H1 (cell line): ENCODE results near the gene CAMK2N2. TPM values are rescaled to one million over a fixed set of nuclear protein-coding genes. Genes with fewer than 3 reads are reported as not detected.

ENCODE experiments used
- CTCF ChIA-PET: fragments of 300-600 bp; sonication (Branson Sonifier 250); formaldehyde crosslinking; loops from one replicate; lab custom pipeline; 2021; ENCODE audit not compliant: partially characterized antibody; lab: Charles Lee
- POLR2A ChIA-PET: fragments of 300-600 bp; sonication (Branson Sonifier 250); formaldehyde crosslinking; loops from one replicate; lab custom pipeline; 2021; ENCODE audit warnings: inconsistent platforms; ENCODE audit not compliant: partially characterized antibody; lab: Charles Lee
- DNase-seq, 2 experiments: peaks; one replicate each; pipeline versions ENCODE4 v3.0.0 to v3.0.0-alpha.2; 2010 to 2022; ENCODE audit warnings: low spot score in 2 of 2, low read depth in 1 of 2, mixed read lengths in 1 of 2
- FAIRE-seq: peaks from 2 replicates; lab custom pipeline; 2011; peaks lifted over from hg19 to GRCh38; lab: Jason Lieb, UNC
- H2AFZ ChIP-seq: 2 replicates; pipeline ENCODE4 v1.8.1; 2012; ENCODE audit warnings: low read length, inconsistent platforms
- H2AK5ac ChIP-seq: 2 replicates; pipeline ENCODE4 v1.6.1; 2013; ENCODE audit warnings: low read depth, low read length
- H2BK120ac ChIP-seq: replicated peaks from 2 replicates; pipeline ENCODE3; 2013; ENCODE audit warnings: low read depth, low read length, inconsistent platforms
- H2BK12ac ChIP-seq: 2 replicates; pipeline ENCODE4 v1.6.1; 2013; ENCODE audit warnings: low read depth, low read length
- H2BK15ac ChIP-seq: 2 replicates; pipeline ENCODE4 v1.6.1; 2013; ENCODE audit warnings: low read length
- H2BK20ac ChIP-seq: 2 replicates; pipeline ENCODE4 v1.6.1; 2013; ENCODE audit warnings: low read length
- H2BK5ac ChIP-seq: 2 replicates; pipeline ENCODE4 v1.6.1; 2013; ENCODE audit warnings: low read depth, low read length
- H3K14ac ChIP-seq: 2 replicates; pipeline ENCODE4 v1.6.1; 2013; ENCODE audit warnings: inconsistent platforms; ENCODE audit not compliant: insufficient read length
- H3K18ac ChIP-seq: 2 replicates; pipeline ENCODE4 v1.6.1; 2013; ENCODE audit warnings: low read length; ENCODE audit errors: extremely low read depth
- H3K23ac ChIP-seq: 2 replicates; pipeline ENCODE4 v1.6.1; 2013; ENCODE audit warnings: inconsistent platforms; ENCODE audit not compliant: insufficient read length
- H3K23me2 ChIP-seq: 2 replicates; pipeline ENCODE4 v1.6.1; 2013; ENCODE audit warnings: low read depth, low read length
- H3K27ac ChIP-seq: 2 replicates; pipeline ENCODE4 v1.6.1; 2011; ENCODE audit warnings: low read depth, low read length, inconsistent platforms
- H3K27me3 ChIP-seq, 4 experiments: replicated peaks in 1 of 4; 1 replicate in 1 of 4; 2 replicates in 3 of 4; pipeline versions ENCODE4 v1.6.1 to v1.8.1; 2011 to 2013; ENCODE audit warnings: low read length in 3 of 4, mild to moderate bottlenecking in 3 of 4, inconsistent platforms in 2 of 4, mixed read lengths in 2 of 4, moderate library complexity in 1 of 4; ENCODE audit not compliant: control insufficient read depth in 3 of 4, insufficient read depth in 3 of 4; ENCODE audit errors: extremely low read depth in 1 of 4
- H3K36me3 ChIP-seq, 4 experiments: 2 replicates each; pipeline versions ENCODE4 v1.6.1 to v1.8.1; 2011 to 2013; ENCODE audit warnings: mild to moderate bottlenecking in 4 of 4, low read length in 3 of 4, moderate library complexity in 2 of 4, control low read depth in 1 of 4, inconsistent platforms in 1 of 4; ENCODE audit not compliant: insufficient read depth in 4 of 4, control insufficient read depth in 2 of 4
- H3K4ac ChIP-seq: replicated peaks from 2 replicates; pipeline ENCODE3; 2013; ENCODE audit warnings: low read length, low read depth, mixed read lengths, inconsistent platforms; ENCODE audit not compliant: insufficient read length
- H3K4me1 ChIP-seq, 4 experiments: replicated peaks in 1 of 4; 1 replicate in 1 of 4; 2 replicates in 3 of 4; pipeline versions ENCODE4 v1.6.1 to v1.8.1; 2011 to 2013; ENCODE audit warnings: low read length in 3 of 4, inconsistent platforms in 2 of 4, mixed read lengths in 1 of 4; ENCODE audit not compliant: insufficient read depth in 4 of 4, control insufficient read depth in 3 of 4
- H3K4me2 ChIP-seq, 2 experiments: 2 replicates each; pipeline versions ENCODE4 v1.6.1 to v1.8.1; 2011 to 2013; ENCODE audit warnings: low read depth in 2 of 2, low read length in 2 of 2, control low read depth in 1 of 2, inconsistent platforms in 1 of 2, mild to moderate bottlenecking in 1 of 2; ENCODE audit not compliant: insufficient read depth in 1 of 2
- H3K4me3 ChIP-seq, 4 experiments: fragments of 200-600, 300-600 bp in 1 of 4; sonication (generic), shearing (Covaris generic), sonication (Bioruptor Twin) in 1 of 4; 2 replicates each; pipeline versions ENCODE4 v1.5.1 to v1.8.1; 2011 to 2016; ENCODE audit warnings: low read length in 4 of 4, low read depth in 3 of 4, control low read depth in 2 of 4, inconsistent platforms in 2 of 4, mild to moderate bottlenecking in 2 of 4, mixed read lengths in 1 of 4, moderate library complexity in 1 of 4; ENCODE audit not compliant: insufficient read depth in 2 of 4; ENCODE audit errors: extremely low read depth in 1 of 4
- H3K56ac ChIP-seq: replicated peaks from 2 replicates; pipeline ENCODE3; 2013; ENCODE audit warnings: low read depth, mild to moderate bottlenecking, mixed read lengths, low read length, inconsistent platforms; ENCODE audit not compliant: insufficient read length
- H3K79me1 ChIP-seq: 2 replicates; pipeline ENCODE4 v1.6.1; 2013; ENCODE audit warnings: low read depth, low read length, control low read depth
- H3K79me2 ChIP-seq, 2 experiments: 2 replicates each; pipeline versions ENCODE4 v1.6.1 to v1.8.1; 2012 to 2013; ENCODE audit warnings: low read length in 2 of 2, mild to moderate bottlenecking in 2 of 2, inconsistent platforms in 1 of 2; ENCODE audit not compliant: insufficient read depth in 2 of 2, control insufficient read depth in 1 of 2
- H3K9ac ChIP-seq, 4 experiments: replicated peaks in 1 of 4; 1 replicate in 1 of 4; 2 replicates in 3 of 4; pipeline versions ENCODE4 v1.6.1 to v1.8.1; 2011 to 2013; ENCODE audit warnings: low read depth in 3 of 4, low read length in 3 of 4, control low read depth in 2 of 4, mild to moderate bottlenecking in 2 of 4, moderate library complexity in 2 of 4, inconsistent platforms in 1 of 4; ENCODE audit errors: extremely low read depth in 1 of 4
- H3K9me3 ChIP-seq, 2 experiments: 2 replicates each; pipeline versions ENCODE4 v1.6.1 to v1.8.1; 2012 to 2013; ENCODE audit warnings: mild to moderate bottlenecking in 2 of 2, moderate library complexity in 2 of 2, control low read depth in 1 of 2, inconsistent platforms in 1 of 2, low read depth in 1 of 2, low read length in 1 of 2, mixed read lengths in 1 of 2; ENCODE audit not compliant: insufficient read depth in 2 of 2
- H4K20me1 ChIP-seq, 2 experiments: replicated peaks in 1 of 2; 2 replicates each; pipeline versions ENCODE3 to v1.8.1; 2011 to 2013; ENCODE audit warnings: inconsistent platforms in 2 of 2, low read length in 2 of 2, mild to moderate bottlenecking in 1 of 2; ENCODE audit not compliant: insufficient read depth in 2 of 2, control insufficient read depth in 1 of 2
- H4K5ac ChIP-seq: 2 replicates; pipeline ENCODE4 v1.6.1; 2013; ENCODE audit warnings: low read length, low read depth, mixed read lengths, inconsistent platforms; ENCODE audit not compliant: insufficient read length
- H4K8ac ChIP-seq: 2 replicates; pipeline ENCODE4 v1.8.0; 2013; ENCODE audit warnings: mild to moderate bottlenecking, moderate library complexity, low read length, inconsistent platforms; ENCODE audit not compliant: insufficient read depth; ENCODE audit errors: extremely low read depth
- H4K91ac ChIP-seq: replicated peaks from 2 replicates; pipeline ENCODE3; 2013; ENCODE audit warnings: low read length, mixed read lengths, inconsistent platforms; ENCODE audit not compliant: insufficient read length
- BCL11A ChIP-seq, 2 experiments: IDR thresholded peaks; one replicate each; pipeline ENCODE4 v1.6.1; 2011; ENCODE audit warnings: low read depth in 2 of 2, low read length in 2 of 2, mild to moderate bottlenecking in 2 of 2
- CEBPB ChIP-seq: IDR thresholded peaks from 2 replicates; pipeline ENCODE4 v1.6.1; 2012; ENCODE audit warnings: low read depth, low read length
- EP300 ChIP-seq, 2 experiments: IDR thresholded peaks; 1 replicate in 1 of 2; 2 replicates in 1 of 2; pipeline ENCODE4 v1.6.1; 2011 to 2012; ENCODE audit warnings: low read depth in 2 of 2, low read length in 2 of 2, mild to moderate bottlenecking in 2 of 2, borderline replicate concordance in 1 of 2, inconsistent platforms in 1 of 2, moderate library complexity in 1 of 2
- EZH2 ChIP-seq: fragments of 200-600 bp; sonication (generic); IDR thresholded peaks from 2 replicates; pipeline ENCODE4 v1.7.1; 2012; ENCODE audit warnings: low read depth, mild to moderate bottlenecking, moderate library complexity, low read length, inconsistent platforms; ENCODE audit not compliant: severe bottlenecking
- HDAC2 ChIP-seq, 2 experiments: fragments of 300-600 bp in 1 of 2; sonication (generic) in 1 of 2; IDR thresholded peaks; 2 replicates each; pipeline ENCODE4 v1.6.1; 2011 to 2012; ENCODE audit warnings: low read depth in 2 of 2, low read length in 2 of 2, mild to moderate bottlenecking in 2 of 2, moderate library complexity in 2 of 2, borderline replicate concordance in 1 of 2, inconsistent platforms in 1 of 2
- JUND ChIP-seq: IDR thresholded peaks from 2 replicates; pipeline ENCODE4 v1.6.1; 2011; ENCODE audit warnings: mild to moderate bottlenecking, improper control_type of control experiment, low read length
- MAFK ChIP-seq: IDR thresholded peaks from 2 replicates; pipeline ENCODE4 v1.6.1; 2012; ENCODE audit warnings: low read depth, mild to moderate bottlenecking, improper control_type of control experiment, low read length
- PHF8 ChIP-seq: fragments of 200-600 bp; sonication (generic); conservative IDR thresholded peaks from 2 replicates; pipeline ENCODE4 v1.7.1; 2012; ENCODE audit warnings: low read depth, mild to moderate bottlenecking, inconsistent platforms, low read length, moderate library complexity
- RFX5 ChIP-seq: IDR thresholded peaks from 2 replicates; pipeline ENCODE4 v1.6.1; 2011; ENCODE audit warnings: low read depth, low read length, improper control_type of control experiment, borderline replicate concordance
- TAF1 ChIP-seq: IDR thresholded peaks from 2 replicates; pipeline ENCODE4 v1.6.1; 2011; ENCODE audit warnings: mild to moderate bottlenecking, low read depth, low read length
- TAF7 ChIP-seq: optimal IDR thresholded peaks from 2 replicates; pipeline ENCODE3; 2011; ENCODE audit warnings: low read depth, mild to moderate bottlenecking, inconsistent platforms, low read length, moderate library complexity, borderline replicate concordance
- TBP ChIP-seq: IDR thresholded peaks from 2 replicates; pipeline ENCODE4 v1.6.1; 2011; ENCODE audit warnings: low read depth, low read length, improper control_type of control experiment
- WGBS, 2 experiments: shearing (Covaris generic) in 1 of 2; methylation state at CpG; one replicate each; pipeline versions ENCODE4 v1.1.6 to v1.1.7; 2013 to 2015; ENCODE audit warnings: low lambda C conversion rate in 2 of 2, mixed read lengths in 2 of 2, inconsistent platforms in 1 of 2, low coverage in 1 of 2, missing lambda C conversion rate in 1 of 2; ENCODE audit not compliant: insufficient replicate concordance in 2 of 2, insufficient coverage in 1 of 2, insufficient read length in 1 of 2; ENCODE audit errors: extremely low coverage in 1 of 2, missing lambda C conversion rate in 1 of 2; 5-methylcytosine and 5-hydroxymethylcytosine counted together
- polyA plus RNA-seq, 7 experiments: library from polyadenylated mRNA; depleted of rRNA in 3 of 7; stranded (reverse) in 5 of 7; unstranded in 2 of 7; fragments of >200 nt in 5 of 7; fragments of 200-250 nt in 2 of 7; gene quantifications; 1 replicate in 5 of 7; 2 replicates in 1 of 7; 4 replicates in 1 of 7; pipeline versions ENCODE4 v1.2.1 to v1.2.3, GENCODE V29; 2011 to 2013; ENCODE audit warnings: missing spikeins in 2 of 7, mixed read lengths in 2 of 7
- total RNA-seq: library from RNA; stranded (reverse); fragmentation: NEBNext Ultra II Directional; extraction: Animal tissue kit (Norgen Biotek cat#: 25700); gene quantifications from 2 replicates; pipeline ENCODE4 v1.2.1, GENCODE V29; 2021
- TF ChIP-seq, protein P1 (sequence below): IDR thresholded peaks from 2 replicates; pipeline ENCODE4 v1.6.1; 2012; ENCODE audit warnings: inconsistent platforms

The CAMK2N2 gene
- total and polyA plus RNA-seq, 2 of the 8 experiments (the other 6 are each of a cell fraction or from before 2014, with no cell fraction given) = 4.0 to 17.7 TPM

DNA sequence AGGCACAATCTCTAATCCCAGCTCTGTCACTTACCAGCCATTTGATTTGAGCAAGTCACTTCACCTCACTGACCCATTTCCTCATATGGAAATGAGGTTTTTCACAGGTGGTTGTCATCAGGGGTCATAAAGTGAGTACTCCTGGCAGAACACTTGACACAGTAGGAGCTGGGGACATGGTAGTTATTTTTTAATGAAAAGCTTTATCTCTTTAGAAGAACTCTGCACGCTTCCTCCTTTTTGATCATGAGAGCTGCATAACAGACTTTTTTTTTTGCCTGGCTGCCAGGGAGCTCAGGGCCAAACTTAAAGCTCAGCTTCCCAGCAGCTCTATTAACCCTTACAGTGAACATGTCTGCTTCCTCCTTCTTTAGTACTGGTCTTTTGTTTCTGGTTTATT is 23.5 kb downstream of the CAMK2N2 start:
- Histone ChIP-seq H4K8ac (no peak overlapping the region), H4K20me1 (peaks cover 12 to 18% of the 10 kb centered on the region in 2 experiments), H3K4ac (no peak overlapping the region), H3K18ac (no peak overlapping the region), H3K23ac (no peak overlapping the region), H3K79me2 (no peaks in the 10 kb centered on the region), H3K23me2 (no peaks in the 10 kb centered on the region; the same call in 1 of the 2 replicates), H4K5ac (no peak overlapping the region), H3K9me3 (no peaks in the 10 kb centered on the region), H4K91ac (no peak overlapping the region), H3K4me3 (no peak overlapping the region), H2AFZ (no peak overlapping the region), H2AK5ac (no peak overlapping the region), H3K27me3 (peaks cover 0 to 8% (median 3%) of the 10 kb centered on the region in 4 experiments; a peak in 4 of 7 replicates), H3K9ac (no peak overlapping the region), H2BK15ac (no peak overlapping the region), H2BK5ac (no peak overlapping the region), H3K14ac (no peak overlapping the region), H3K27ac (no peak overlapping the region), H3K79me1 (no peaks in the 10 kb centered on the region), H2BK120ac (no peak overlapping the region), H3K36me3 (peaks cover 2 to 7% (median 4%) of the 10 kb centered on the region in 4 experiments; a peak in 4 of 8 replicates), H3K4me2 (no peak overlapping the region), H3K4me1 (peaks cover 0 to 5% (median 1%) of the 10 kb centered on the region in 4 experiments; a peak in 4 of 7 replicates), H2BK20ac (no peak overlapping the region), H2BK12ac (no peak overlapping the region), H3K56ac (no peak overlapping the region)
- DNase-seq (no peak), FAIRE-seq (no peak)
- POLR2A ChIA-PET = interaction anchor here (1.0 to 1.2 kb wide), 2 partner anchors 22 to 52 kb away, joined by 3 to 7 read pairs; partner anchors contain the start of gene ABCF3
- WGBS, 2 experiments = 83% methylated on average over 1 of the region's 1 CpG; no CpG with 5 or more reads in 1 of the 2 experiments
- CTCF ChIA-PET = interaction anchor here (0.6 to 8.9 kb wide), 11 partner anchors 8 to 116 kb away, joined by 3 to 183 read pairs (median 4); partner anchors contain the start of genes CAMK2N2, EEF1AKMT4 and VWA5B2
- TF ChIP-seq RFX5 (no peak), TAF7 (no peak), HDAC2 (IDR thresholded peaks at IDR 0.05; ENCODE audit: borderline replicate concordance in 1 of 2, low read depth in 2 of 2, low read length in 2 of 2) (no peak), PHF8 (no peak), MAFK (no peak), JUND (no peak), EZH2 (no peak), CEBPB (no peak), TBP (no peak), EP300 (IDR thresholded peaks at IDR 0.05; ENCODE audit: borderline replicate concordance in 1 of 2, low read depth in 2 of 2, low read length in 2 of 2) (no peak), TAF1 (no peak), BCL11A (IDR thresholded peaks at IDR 0.05; ENCODE audit: low read depth in 2 of 2, low read length in 2 of 2) (no peak)
- TF ChIP-seq, protein P1, sequence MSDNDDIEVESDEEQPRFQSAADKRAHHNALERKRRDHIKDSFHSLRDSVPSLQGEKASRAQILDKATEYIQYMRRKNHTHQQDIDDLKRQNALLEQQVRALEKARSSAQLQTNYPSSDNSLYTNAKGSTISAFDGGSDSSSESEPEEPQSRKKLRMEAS = no peak
